HTERT RPE-1 (cell line): ENCODE data around the gene ZNF451.
"Not testable (repeated sequence)": the region's sequence is repeated elsewhere in the genome, so short reads cannot be mapped to it uniquely, and the experiment has no call there.

Experiments used
- in situ Hi-C: fragments of 300-500 bp; cut with MboI; formaldehyde crosslinking; loops from 4 replicates; pipeline ENCODE4 v1.14.3; 2020; ENCODE audit warnings: low sequenced_read_pairs

The ZNF451 gene

DNA sequence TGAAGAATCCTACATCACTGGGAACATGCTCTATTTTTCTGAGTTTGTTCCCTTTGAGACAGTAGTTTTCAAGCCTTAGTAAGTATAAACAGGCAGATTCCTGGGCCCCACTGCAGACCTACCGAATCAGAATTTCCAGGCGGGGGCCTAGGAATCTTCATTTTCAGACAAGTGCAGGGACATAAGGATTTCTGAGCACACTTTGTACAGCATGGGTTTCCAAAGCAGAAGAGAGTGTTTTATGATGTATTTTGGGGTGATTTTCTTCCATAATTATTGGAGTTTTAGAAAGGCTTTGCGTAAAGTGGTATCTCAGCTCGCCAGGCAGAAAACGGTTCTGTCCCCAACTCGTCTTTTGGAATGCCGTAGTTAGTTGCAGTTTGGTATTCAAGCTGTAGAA, 1.4 kb downstream of the ZNF451 start:
- in situ Hi-C loops: not testable (repeated sequence)

DNA sequence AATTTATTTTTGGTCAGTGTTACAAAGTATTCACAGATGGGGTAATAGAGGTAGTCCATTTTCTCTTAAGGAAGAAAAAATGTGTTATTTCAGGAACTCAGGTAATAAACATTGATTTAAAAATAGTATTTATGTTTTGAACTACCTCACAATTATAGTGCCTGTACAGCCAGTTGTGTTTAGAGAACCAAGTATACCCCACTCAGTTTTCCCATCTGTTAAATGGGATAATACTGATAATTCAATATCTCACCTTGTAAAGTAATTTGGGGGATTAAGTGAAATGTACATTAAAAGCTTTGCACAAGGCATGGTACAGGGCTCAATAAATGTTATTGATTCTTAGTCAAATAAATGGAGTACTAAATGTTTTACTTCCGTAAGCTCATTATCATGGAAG, 4.7 kb downstream of the ZNF451 start:
- in situ Hi-C loops: no loop called here

- in situ Hi-C loops: no loop called here
These were observed 7.6 kb downstream of the ZNF451 start for GRCh38 chr6:57097596-57097995.

DNA sequence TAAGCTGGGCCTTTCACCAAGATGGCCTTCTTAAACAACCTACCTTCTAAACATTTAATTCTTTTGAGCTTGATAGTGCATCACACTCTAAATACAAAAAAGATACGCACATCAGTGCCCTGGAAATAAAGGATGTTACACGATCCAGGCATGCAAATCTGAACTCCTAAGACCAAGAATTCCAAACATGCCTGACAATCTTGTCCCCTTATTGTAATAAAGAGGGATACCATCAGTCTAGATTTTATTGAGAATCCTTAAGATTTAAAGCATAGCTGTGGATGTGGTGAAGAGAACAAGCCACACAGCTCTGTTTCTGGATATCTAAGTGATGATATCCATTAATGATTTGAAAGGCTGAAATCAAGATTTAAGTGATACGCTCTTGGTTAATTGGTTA, 13.0 kb downstream of the ZNF451 start:
- in situ Hi-C loops: no loop called here

- in situ Hi-C loops: no loop called here
These were observed 14.3 kb downstream of the ZNF451 start for GRCh38 chr6:57104336-57104735.

- in situ Hi-C loops: no loop called here
These were observed 17.0 kb downstream of the ZNF451 start for GRCh38 chr6:57106990-57107389.

DNA sequence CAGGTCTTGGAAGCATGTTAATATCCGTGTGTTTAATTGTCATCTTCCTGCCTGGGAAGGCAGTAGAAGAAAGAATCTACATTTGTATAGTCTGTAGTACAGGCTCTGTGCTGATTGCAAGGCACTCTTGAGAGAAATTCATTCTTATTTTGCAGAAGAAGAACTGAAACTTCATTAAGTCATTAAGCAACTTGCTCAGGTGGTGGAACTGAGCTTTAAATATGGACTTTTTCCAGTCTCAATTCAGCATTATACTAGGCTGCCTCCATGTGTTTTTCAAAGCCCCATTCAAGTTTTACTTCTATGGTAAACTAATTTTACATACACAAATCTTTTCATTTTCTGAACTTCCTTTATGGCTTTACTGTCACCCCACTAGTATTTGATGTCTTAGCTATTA, 18.7 kb downstream of the ZNF451 start:
- in situ Hi-C loops: no loop called here

- in situ Hi-C loops: no loop called here
These were observed 19.9 kb downstream of the ZNF451 start for GRCh38 chr6:57109880-57110279.

- in situ Hi-C loops: no loop called here
These were observed 23.1 kb downstream of the ZNF451 start for GRCh38 chr6:57113105-57113504.

- in situ Hi-C loops: no loop called here
These were observed 26.8 kb downstream of the ZNF451 start for GRCh38 chr6:57116776-57117175.

GRCh38 chr6:57117796-57118195, 27.8 kb downstream of the ZNF451 start:
- in situ Hi-C loops: no loop called here

DNA sequence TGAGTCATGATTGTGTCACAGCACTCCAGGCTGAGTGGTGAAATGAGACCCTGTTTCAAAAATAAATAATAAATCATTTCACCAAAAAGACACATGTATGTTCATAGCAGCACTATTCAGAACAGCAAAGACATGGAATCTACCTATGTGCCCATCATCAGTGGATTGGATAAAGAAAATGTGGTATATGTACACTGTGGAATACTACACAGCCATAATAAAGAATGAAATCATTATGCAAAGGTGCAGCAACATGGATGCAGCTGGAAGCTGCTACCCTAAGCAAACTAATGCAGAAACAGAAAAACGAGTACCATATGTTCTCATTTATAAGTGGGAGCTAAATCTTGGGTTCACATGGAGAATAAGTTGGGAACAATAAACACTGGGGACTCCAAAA, 33.1 kb downstream of the ZNF451 start:
- in situ Hi-C loops: no loop called here

- in situ Hi-C loops: no loop called here
These were observed 37.8 kb downstream of the ZNF451 start for GRCh38 chr6:57127763-57128162.

GRCh38 chr6:57130661-57131177, 40.7 kb downstream of the ZNF451 start:
- in situ Hi-C loops: no loop called here

GRCh38 chr6:57134954-57135353, 45.0 kb downstream of the ZNF451 start:
- in situ Hi-C loops: no loop called here

- in situ Hi-C loops: no loop called here
These were observed 45.9 kb downstream of the ZNF451 start for GRCh38 chr6:57135885-57136284.

DNA sequence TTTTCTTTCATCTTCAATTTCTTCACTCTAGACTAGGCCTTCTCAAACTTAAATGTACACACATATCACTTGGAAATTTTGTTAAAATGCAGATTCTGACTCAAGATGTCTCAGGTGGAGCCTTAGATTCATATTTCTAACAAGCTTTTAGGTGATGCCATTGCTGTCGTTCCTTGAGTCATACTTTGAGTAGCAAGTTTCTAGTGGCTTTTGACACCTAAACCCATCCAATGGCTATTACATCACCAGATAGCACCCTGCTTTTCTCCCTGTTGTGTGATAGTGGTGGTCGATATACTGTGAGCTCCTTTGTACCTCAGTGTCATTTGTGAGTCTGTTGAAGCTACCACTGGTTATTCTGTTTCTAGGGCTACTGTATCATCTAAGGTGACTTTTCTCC, 47.4 kb downstream of the ZNF451 start:
- in situ Hi-C loops: no loop called here

GRCh38 chr6:57138026-57138425, 48.0 kb downstream of the ZNF451 start:
- in situ Hi-C loops: no loop called here

GRCh38 chr6:57141451-57142177, 51.6 kb downstream of the ZNF451 start:
- in situ Hi-C loops: no loop called here

- in situ Hi-C loops: no loop called here
These were observed 52.2 kb downstream of the ZNF451 start for GRCh38 chr6:57142178-57142525.

DNA sequence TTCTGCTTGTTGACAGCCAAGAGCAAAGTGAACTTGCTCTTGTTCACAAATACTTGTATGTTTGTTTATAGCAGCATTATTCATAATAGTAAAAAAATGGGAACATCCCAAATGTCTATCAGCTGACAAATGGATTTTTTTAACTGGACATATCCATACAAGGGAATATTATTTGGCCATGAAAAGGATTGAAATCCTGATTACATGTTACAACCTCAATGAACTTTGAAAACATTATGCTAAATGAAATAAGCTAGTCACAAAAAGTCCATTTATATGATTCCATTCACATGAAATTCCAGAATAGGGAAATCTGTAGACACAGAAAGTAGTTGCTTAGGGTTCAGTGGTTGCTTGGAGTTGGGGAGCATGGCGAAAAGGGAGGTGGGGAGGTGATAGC, 53.7 kb downstream of the ZNF451 start:
- in situ Hi-C loops: no loop called here

DNA sequence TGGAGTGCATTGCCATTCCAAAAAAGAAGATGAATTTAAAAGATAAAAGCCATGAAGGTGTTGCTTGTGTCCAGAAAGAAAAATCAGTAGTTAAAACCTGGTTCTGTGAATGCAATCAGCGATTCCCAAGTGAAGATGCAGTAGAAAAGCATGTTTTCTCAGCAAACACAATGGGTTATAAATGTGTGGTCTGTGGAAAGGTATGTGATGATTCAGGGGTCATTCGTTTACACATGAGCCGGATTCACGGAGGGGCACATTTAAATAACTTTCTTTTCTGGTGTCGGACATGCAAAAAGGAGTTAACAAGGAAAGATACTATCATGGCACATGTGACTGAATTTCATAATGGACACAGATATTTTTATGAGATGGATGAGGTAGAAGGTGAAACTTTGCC, 57.4 kb downstream of the ZNF451 start:
- in situ Hi-C loops: no loop called here
